ENCODE measurements around the gene SYCP1.
A peak's percentile ranks its signal among the peaks of the same experiment; 100 is the strongest.

The SYCP1 gene

DNA sequence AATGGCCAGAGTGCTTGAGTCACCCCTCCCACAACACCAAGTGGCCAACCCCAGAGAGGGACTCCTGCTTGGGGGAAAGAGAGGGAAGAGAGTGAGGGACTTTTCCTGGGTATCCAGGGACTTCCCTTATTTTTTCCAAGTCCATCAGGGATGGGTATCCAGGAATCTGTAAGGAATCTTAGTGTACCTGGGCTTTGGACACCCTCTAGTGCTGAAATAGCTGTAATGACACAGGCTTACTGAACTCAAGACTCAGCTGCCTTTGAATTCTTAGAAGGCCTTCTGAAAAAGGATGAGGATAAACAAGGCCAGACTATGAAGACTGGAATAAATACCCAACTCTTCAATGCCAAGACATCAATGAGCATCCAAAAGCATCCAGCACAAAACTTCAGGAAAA, 187.0 kb downstream of the SYCP1 start:
- in situ Hi-C loops (cut with MboI; ENCODE audit: low sequenced_read_pairs), result no loop called here
- Histone ChIP-seq H3K9me3 (0 out of 2 replicates have a peak, but pooled peaks cover 3% of the 10 kb centered on the region), H3K27me3 (ENCODE audit: low read depth) (peaks cover 6% of the 10 kb centered on the region), H3K4me3 (no peak overlapping the region), H3K36me3 (replicated peaks) (no peaks in the 10 kb centered on the region), H3K4me1 (no peaks in the 10 kb centered on the region)
- DNase-seq (ENCODE audit: low spot score in 2 of 2), result peak in 1 of 2 experiments; percentile 6

All from HAP-1 (cell line).